Loucy (cell line): Measurements from ENCODE around the gene OR6K2.

ENCODE experiments used
- H2AFZ ChIP-seq: fragments of 200-600 bp; sonication (generic); 2 replicates; pipeline ENCODE4 v1.6.0; 2016; ENCODE audit warnings: antibody characterized with exemption, mild to moderate bottlenecking, low read length, moderate library complexity
- H3F3A ChIP-seq: fragments of 200-600 bp; 2 replicates; pipeline ENCODE4 v1.6.0; 2016; ENCODE audit warnings: antibody characterized with exemption, low read depth, mild to moderate bottlenecking
- H3K27me3 ChIP-seq: fragments of 200-600 bp; sonication (generic); 2 replicates; pipeline ENCODE4 v1.6.1; 2014; ENCODE audit warnings: low read length, mild to moderate bottlenecking; ENCODE audit not compliant: insufficient read depth, poor library complexity, severe bottlenecking
- H3K36me3 ChIP-seq: fragments of 200-600 bp; sonication (generic); 2 replicates; pipeline ENCODE4 v1.6.1; 2016; ENCODE audit warnings: low read length; ENCODE audit not compliant: insufficient read depth
- H3K4me1 ChIP-seq: fragments of 200-600 bp; sonication (generic); 2 replicates; pipeline ENCODE4 v1.5.1; 2014; ENCODE audit warnings: low read length, mild to moderate bottlenecking; ENCODE audit not compliant: insufficient read depth, poor library complexity, severe bottlenecking
- H3K4me2 ChIP-seq: fragments of 200-600 bp; sonication (generic); 2 replicates; pipeline ENCODE4 v1.6.0; 2014; ENCODE audit warnings: antibody characterized with exemption, low read length, low read depth, mild to moderate bottlenecking; ENCODE audit not compliant: poor library complexity, severe bottlenecking
- H3K4me3 ChIP-seq: fragments of 200-600 bp; sonication (generic); 2 replicates; pipeline ENCODE4 v1.5.1; 2014; ENCODE audit warnings: low read length, mild to moderate bottlenecking, mixed read lengths; ENCODE audit not compliant: poor library complexity, severe bottlenecking
- H3K79me2 ChIP-seq: fragments of 200-600 bp; sonication (generic); 2 replicates; pipeline ENCODE4 v1.6.1; 2014; ENCODE audit warnings: low read length; ENCODE audit not compliant: insufficient read depth
- H3K9ac ChIP-seq: fragments of 200-600 bp; sonication (generic); 2 replicates; pipeline ENCODE4 v1.6.0; 2014; ENCODE audit warnings: mild to moderate bottlenecking, low read depth, low read length, moderate library complexity; ENCODE audit not compliant: poor library complexity, severe bottlenecking
- H3K9me2 ChIP-seq: fragments of 200-600 bp; sonication (generic); replicated peaks from 2 replicates; pipeline ENCODE4 v1.6.1; 2016; ENCODE audit warnings: low read depth, low read length, mixed read lengths
- H3K9me3 ChIP-seq: fragments of 200-600 bp; sonication (generic); 2 replicates; pipeline ENCODE4 v1.6.1; 2014; ENCODE audit warnings: mild to moderate bottlenecking, antibody characterized with exemption, low read length, low read depth; ENCODE audit not compliant: insufficient read depth
- H4K20me1 ChIP-seq: fragments of 200-600 bp; sonication (generic); 2 replicates; pipeline ENCODE4 v1.6.0; 2014; ENCODE audit warnings: antibody characterized with exemption, low read length, mild to moderate bottlenecking; ENCODE audit not compliant: insufficient read depth, poor library complexity, severe bottlenecking
- CTCF ChIP-seq: fragments of 200-600 bp; sonication (generic); conservative IDR thresholded peaks from 2 replicates; pipeline ENCODE4 v1.5.1; 2014; ENCODE audit warnings: mild to moderate bottlenecking, antibody characterized with exemption, low read length
- EZH2phosphoT487 ChIP-seq: fragments of 200-600 bp; IDR thresholded peaks from 2 replicates; pipeline ENCODE4 v1.6.1; 2018; ENCODE audit warnings: antibody characterized with exemption, mild to moderate bottlenecking, moderate library complexity, borderline replicate concordance

OR6K2 gene, protein sequence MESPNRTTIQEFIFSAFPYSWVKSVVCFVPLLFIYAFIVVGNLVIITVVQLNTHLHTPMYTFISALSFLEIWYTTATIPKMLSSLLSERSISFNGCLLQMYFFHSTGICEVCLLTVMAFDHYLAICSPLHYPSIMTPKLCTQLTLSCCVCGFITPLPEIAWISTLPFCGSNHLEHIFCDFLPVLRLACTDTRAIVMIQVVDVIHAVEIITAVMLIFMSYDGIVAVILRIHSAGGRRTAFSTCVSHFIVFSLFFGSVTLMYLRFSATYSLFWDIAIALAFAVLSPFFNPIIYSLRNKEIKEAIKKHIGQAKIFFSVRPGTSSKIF

DNA sequence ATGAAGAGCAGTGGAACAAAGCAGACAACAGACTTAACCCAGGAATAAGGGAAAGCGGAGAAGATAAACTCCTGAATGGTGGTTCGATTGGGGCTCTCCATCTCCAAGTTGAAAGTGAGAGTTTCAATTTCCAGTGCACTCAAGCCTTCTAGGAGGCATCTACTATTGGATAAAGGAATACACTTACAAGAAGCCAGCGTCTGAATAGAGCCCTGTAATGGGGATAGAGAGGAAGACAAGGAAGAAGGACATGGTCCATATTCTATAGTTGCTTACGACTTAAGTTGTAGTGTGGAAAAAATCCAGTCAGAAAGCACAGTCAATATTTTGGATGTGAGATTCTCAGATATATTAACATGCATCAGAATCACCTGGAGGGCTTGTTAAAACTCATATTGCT, at the start of gene OR6K2:
Gene OR6K2 (minus strand): TSS at position 101 of the 400 bp plus-strand sequence. CDS start 0 bp downstream, at position 101.
- Histone ChIP-seq H4K20me1 (no peaks in the 10 kb centered on the region), H3K9me2 (no peaks in the 10 kb centered on the region), H3K4me3 (no peak within 1 kb of the TSS), H3K36me3 (no peaks in the 10 kb centered on the region), H3K9ac (no peak within 1 kb of the TSS), H3K4me2 (no peak within 1 kb of the TSS), H3K79me2 (no peaks in the 10 kb centered on the region), H3F3A (no peaks in the 10 kb centered on the region), H3K27me3 (no peaks in the 10 kb centered on the region), H3K9me3 (no peaks in the 10 kb centered on the region), H3K4me1 (no peaks in the 10 kb centered on the region), H2AFZ (no peak within 1 kb of the TSS)
- TF ChIP-seq EZH2phosphoT487 = no peak

- no peaks in the 10 kb centered on the region for H3K27me3 ChIP-seq
- H3K9ac ChIP-seq = no peak overlapping the region
- TF ChIP-seq CTCF (no peak), EZH2phosphoT487 (no peak)
- H3K9me3 ChIP-seq = no peaks in the 10 kb centered on the region
- no peak overlapping the region for H3K4me3 ChIP-seq
- H3K36me3 ChIP-seq = no peaks in the 10 kb centered on the region
- no peaks in the 10 kb centered on the region for H3F3A ChIP-seq
- no peak overlapping the region for H2AFZ ChIP-seq
- H3K79me2 ChIP-seq = no peaks in the 10 kb centered on the region
- H3K4me1 ChIP-seq = no peaks in the 10 kb centered on the region
- no peaks in the 10 kb centered on the region for H4K20me1 ChIP-seq
- no peaks in the 10 kb centered on the region for H3K9me2 ChIP-seq
- no peak overlapping the region for H3K4me2 ChIP-seq
Measured at GRCh38 chr1:158735848-158736247, 35.4 kb upstream of the OR6K2 start.

- Histone ChIP-seq H2AFZ (no peak overlapping the region), H3K9me2 (no peaks in the 10 kb centered on the region), H3K9me3 (no peaks in the 10 kb centered on the region), H3K4me1 (no peaks in the 10 kb centered on the region), H3K27me3 (no peaks in the 10 kb centered on the region), H3K79me2 (no peaks in the 10 kb centered on the region), H3K36me3 (no peaks in the 10 kb centered on the region), H3K9ac (no peak overlapping the region), H3K4me2 (no peak overlapping the region), H3F3A (no peaks in the 10 kb centered on the region), H4K20me1 (no peaks in the 10 kb centered on the region), H3K4me3 (no peak overlapping the region)
- no peak for TF ChIP-seq EZH2phosphoT487
- TF ChIP-seq CTCF = no peak
Measured at GRCh38 chr1:158732524-158732923, 32.1 kb upstream of the OR6K2 start.

DNA sequence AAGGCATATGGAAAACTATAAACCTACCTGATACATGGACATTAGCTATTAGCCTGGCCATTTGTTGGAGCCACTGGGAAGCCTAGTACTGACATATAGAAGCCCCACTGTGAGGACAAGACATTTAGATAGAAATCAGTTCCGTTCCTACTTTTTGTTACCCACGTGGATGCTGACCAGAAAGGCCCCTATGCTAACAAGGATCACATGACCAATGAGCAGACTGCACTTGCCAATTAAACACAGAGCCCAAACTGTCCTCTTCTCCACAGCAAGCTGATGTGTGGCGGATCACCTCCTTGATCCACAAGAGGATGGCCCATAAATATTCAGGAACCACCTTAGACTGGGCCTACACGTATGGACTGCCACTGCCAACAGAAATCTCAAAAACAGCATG, 31.3 kb upstream of the OR6K2 start:
- Histone ChIP-seq H3K9me2 (no peaks in the 10 kb centered on the region), H3F3A (no peaks in the 10 kb centered on the region), H3K4me3 (no peak overlapping the region), H3K27me3 (no peaks in the 10 kb centered on the region), H3K79me2 (no peaks in the 10 kb centered on the region), H3K36me3 (no peaks in the 10 kb centered on the region), H3K4me1 (no peaks in the 10 kb centered on the region), H3K4me2 (no peak overlapping the region), H2AFZ (no peak overlapping the region), H3K9me3 (no peaks in the 10 kb centered on the region), H4K20me1 (no peaks in the 10 kb centered on the region), H3K9ac (no peak overlapping the region)
- TF ChIP-seq CTCF (no peak), EZH2phosphoT487 (no peak)
